Psoas muscle (tissue), 8 donors: ENCODE results near the gene ID1. TPM values are rescaled to one million over a fixed set of nuclear protein-coding genes. Genes with fewer than 3 reads are reported as not detected.
"Not testable (repeated sequence)": the region's sequence is repeated elsewhere in the genome, so short reads cannot be mapped to it uniquely, and the experiment has no call there.

ENCODE experiments used
- ATAC-seq, 4 donors: fragments of 200-7000 bp; cut with Tn5 transposase; one replicate each; pipeline ENCODE4 v1.9.1; 2020; ENCODE audit warnings: moderate library complexity in 3 of 4, mild to moderate bottlenecking in 2 of 4
- DNase-seq, 2 donors: peaks; one replicate each; pipeline ENCODE4 v3.0.0-alpha.2; 2020
- H3K27ac ChIP-seq: fragments of 200-600 bp; one replicate; pipeline ENCODE4 v1.8.0; 2022
- H3K27me3 ChIP-seq, 3 donors: fragments of 200-600 bp in 1 of 3; one replicate each; pipeline versions ENCODE4 v1.6.1 to v1.8.0; 2013 to 2022; ENCODE audit warnings: low read length in 2 of 3, mild to moderate bottlenecking in 2 of 3, moderate library complexity in 1 of 3; ENCODE audit not compliant: insufficient read depth in 3 of 3
- H3K36me3 ChIP-seq, 2 donors: fragments of 200-600 bp in 1 of 2; one replicate each; pipeline versions ENCODE4 v1.6.1 to v1.8.0; 2013 to 2022; ENCODE audit warnings: low read depth in 1 of 2, mild to moderate bottlenecking in 1 of 2, moderate library complexity in 1 of 2; ENCODE audit not compliant: insufficient read depth in 1 of 2
- H3K4me1 ChIP-seq: fragments of 200-600 bp; one replicate; pipeline ENCODE4 v1.8.0; 2022
- H3K4me3 ChIP-seq: fragments of 200-600 bp; one replicate; pipeline ENCODE4 v1.8.0; 2022; ENCODE audit warnings: mild to moderate bottlenecking
- H3K9me3 ChIP-seq: fragments of 200-600 bp; one replicate; pipeline ENCODE4 v1.8.0; 2022
- WGBS, 3 donors: extraction: QIAGEN DNeasy Blood & Tissue Kit; methylation state at CpG; one replicate each; pipeline versions ENCODE4 v1.1.6 to v1.1.7; 2013; 5-methylcytosine and 5-hydroxymethylcytosine counted together
- intact Hi-C, 2 donors: fragments of 100-400 bp; cut with DNase I; formaldehyde crosslinking; loops; one replicate each; pipeline versions ENCODE4 v1.11.0 to v1.14.2; 2022
- polyA plus RNA-seq, 3 donors: library from polyadenylated mRNA; stranded (reverse); fragments of 200-250 nt; gene quantifications; one replicate each; pipeline ENCODE4 v1.2.3, GENCODE V29; 2013
- total RNA-seq, 4 donors: library from RNA; stranded (reverse); fragmentation: NEBNext Ultra II Directional in 2 of 4; extraction: Animal tissue kit (Norgen Biotek cat#: 25700) in 2 of 4; gene quantifications; one replicate each; pipeline versions ENCODE4 v1.2.1 to v1.2.4, GENCODE V29; 2021 to 2023
- TF ChIP-seq, protein P1 (sequence below): fragments of 200-600 bp; IDR thresholded peaks from one replicate; pipeline ENCODE4 v1.8.0; 2022; ENCODE audit warnings: antibody characterized with exemption
- donor health status: healthy with polysubstance abuse.
- donor health status: DM: no; HTN: no; CAD: no; lungs with moderate emphysema.
- donor health status: Bipolar disorder and iron deficiency.
- donor health status: healthy.
- donor health status: DM: yes; HTN: yes; CAD: no.
- donor health status: DM: no; HTN: no; CAD: no.
- donor health status: DM: no; HTN: no; CAD: no.
- donor health status: DM: yes; HTN: yes; CAD: no.

ID1 gene
- total and polyA plus RNA-seq, 7 donors = 25.1 to 574 (median 80.6) TPM

DNA sequence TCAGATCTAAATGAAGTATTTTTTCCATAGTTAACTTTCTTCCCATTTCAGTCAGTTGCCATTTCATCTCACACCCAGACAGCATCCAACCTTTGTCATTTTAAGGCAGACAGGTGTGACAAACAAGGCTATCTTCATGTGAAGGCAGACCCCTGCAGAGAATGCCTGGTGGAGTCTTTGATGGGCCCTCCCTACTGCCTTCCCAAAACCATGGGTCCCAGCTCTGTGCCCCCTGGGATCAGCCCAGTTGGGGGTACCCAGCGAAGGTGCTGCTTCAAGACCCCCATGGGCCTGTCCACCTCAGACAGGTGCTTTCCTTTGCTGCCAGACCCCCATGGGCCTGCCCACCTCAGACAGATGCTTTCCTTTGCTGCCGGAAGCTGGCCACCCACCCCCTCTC, 28.3 kb upstream of the ID1 start:
- H3K4me3 ChIP-seq = no peak overlapping the region
- ATAC-seq (no peak), DNase-seq (no peak)
- H3K36me3 ChIP-seq = no peaks in the 10 kb centered on the region
- no peaks in the 10 kb centered on the region for H3K9me3 ChIP-seq
- 65 to 93% (median 90%) methylated on average over 2 of the region's 2 CpGs for WGBS, 3 donors
- no peaks in the 10 kb centered on the region for H3K27me3 ChIP-seq
- intact Hi-C loops = loop anchor here in 1 of 2 donors (10.0 kb wide), 1 partner anchor 138 kb away; no protein-coding TSS in a partner anchor
- TF ChIP-seq, protein P1, sequence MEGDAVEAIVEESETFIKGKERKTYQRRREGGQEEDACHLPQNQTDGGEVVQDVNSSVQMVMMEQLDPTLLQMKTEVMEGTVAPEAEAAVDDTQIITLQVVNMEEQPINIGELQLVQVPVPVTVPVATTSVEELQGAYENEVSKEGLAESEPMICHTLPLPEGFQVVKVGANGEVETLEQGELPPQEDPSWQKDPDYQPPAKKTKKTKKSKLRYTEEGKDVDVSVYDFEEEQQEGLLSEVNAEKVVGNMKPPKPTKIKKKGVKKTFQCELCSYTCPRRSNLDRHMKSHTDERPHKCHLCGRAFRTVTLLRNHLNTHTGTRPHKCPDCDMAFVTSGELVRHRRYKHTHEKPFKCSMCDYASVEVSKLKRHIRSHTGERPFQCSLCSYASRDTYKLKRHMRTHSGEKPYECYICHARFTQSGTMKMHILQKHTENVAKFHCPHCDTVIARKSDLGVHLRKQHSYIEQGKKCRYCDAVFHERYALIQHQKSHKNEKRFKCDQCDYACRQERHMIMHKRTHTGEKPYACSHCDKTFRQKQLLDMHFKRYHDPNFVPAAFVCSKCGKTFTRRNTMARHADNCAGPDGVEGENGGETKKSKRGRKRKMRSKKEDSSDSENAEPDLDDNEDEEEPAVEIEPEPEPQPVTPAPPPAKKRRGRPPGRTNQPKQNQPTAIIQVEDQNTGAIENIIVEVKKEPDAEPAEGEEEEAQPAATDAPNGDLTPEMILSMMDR = no peak
- H3K4me1 ChIP-seq = peaks cover 14% of the 10 kb centered on the region
- no peak overlapping the region for H3K27ac ChIP-seq

- no peaks in the 10 kb centered on the region for H3K9me3 ChIP-seq
- DNase-seq (no peak), ATAC-seq (no peak)
- intact Hi-C loops = loop anchor here in 1 of 2 donors (10.0 kb wide), 1 partner anchor 138 kb away; no protein-coding TSS in a partner anchor
- peaks cover 10% of the 10 kb centered on the region for H3K4me1 ChIP-seq
- H3K27ac ChIP-seq = no peak overlapping the region
- no peaks in the 10 kb centered on the region for H3K27me3 ChIP-seq
- H3K4me3 ChIP-seq = no peak overlapping the region
- TF ChIP-seq, protein P1 = no peak
- H3K36me3 ChIP-seq = no peaks in the 10 kb centered on the region
- 84 to 91% (median 86%) methylated on average over 9 of the region's 9 CpGs for WGBS, 3 donors
Observed at GRCh38 chr20:31577194-31577593, 27.9 kb upstream of the ID1 start.

DNA sequence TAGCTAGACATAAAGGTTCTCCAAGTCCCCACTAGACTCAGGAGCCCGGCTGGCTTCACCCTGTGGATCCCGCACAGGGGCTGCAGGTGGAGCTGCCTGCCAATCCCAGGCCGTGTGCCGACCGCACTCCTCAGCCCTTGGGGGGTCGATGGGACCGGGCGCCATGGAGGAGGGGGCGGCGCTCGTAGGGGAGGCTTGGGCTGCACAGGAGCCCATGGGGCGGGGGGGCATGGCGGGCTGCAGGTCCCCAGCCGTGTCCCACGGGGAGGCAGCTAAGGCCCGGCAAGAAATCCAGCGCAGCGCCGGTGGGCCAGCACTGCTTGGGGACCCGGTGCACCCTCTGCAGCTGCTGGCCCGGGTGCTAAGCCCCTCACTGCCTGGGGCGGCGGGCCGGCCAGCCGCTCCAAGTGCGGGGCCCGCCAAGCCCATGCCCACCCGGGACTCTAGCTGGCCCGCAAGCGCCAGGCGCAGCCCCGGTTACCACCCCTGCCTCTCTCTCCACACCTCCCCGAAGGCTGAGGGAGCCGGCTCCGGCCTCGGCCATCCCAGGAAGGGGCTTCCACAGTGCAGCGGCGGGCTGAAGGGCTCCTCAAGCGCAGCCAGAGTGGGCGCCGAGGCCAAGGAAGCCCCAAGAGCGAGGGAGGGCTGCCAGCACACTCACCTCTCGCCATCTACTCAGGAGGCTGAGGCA, 26.5 kb upstream of the ID1 start:
- whole genome bisulfite sequencing, 3 donors = 90 to 95% (median 94%) methylated on average over 19 to 43 of the region's 43 CpGs
- H3K27me3 ChIP-seq = no peaks in the 10 kb centered on the region
- H3K9me3 ChIP-seq = no peaks in the 10 kb centered on the region
- H3K27ac ChIP-seq = no peak overlapping the region
- H3K36me3 ChIP-seq = no peaks in the 10 kb centered on the region
- H3K4me1 ChIP-seq = peaks cover 6% of the 10 kb centered on the region
- TF ChIP-seq, protein P1 = no peak
- ATAC-seq = no peak
- DNase-seq = no peak
- intact Hi-C loops = loop anchor here in 1 of 2 donors (10.0 kb wide), 1 partner anchor 136 kb away; no protein-coding TSS in a partner anchor
- no peak overlapping the region for H3K4me3 ChIP-seq

DNA sequence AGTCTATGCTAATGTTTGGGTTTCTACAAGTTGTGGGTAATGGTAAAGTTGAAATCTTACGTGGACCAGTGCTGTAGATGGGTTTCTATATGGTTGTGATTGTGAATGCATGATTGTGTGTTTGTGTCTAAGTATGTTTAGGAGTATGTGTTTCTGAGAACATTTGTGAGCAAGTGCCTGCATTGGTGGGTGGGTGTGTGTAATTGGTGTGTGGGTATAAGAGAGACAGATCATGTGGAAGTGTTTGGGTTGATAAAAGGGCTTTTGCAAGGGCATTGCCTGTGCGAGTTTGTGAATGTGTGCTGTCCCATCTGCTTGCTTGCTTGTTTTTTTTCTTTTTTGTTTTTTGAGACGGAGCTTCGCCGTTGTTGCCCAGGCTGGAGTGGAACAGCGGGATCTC, 25.8 kb upstream of the ID1 start:
- H3K27ac ChIP-seq = no peak overlapping the region
- TF ChIP-seq, protein P1 = no peak
- DNase-seq (no peak), ATAC-seq (no peak)
- no peak overlapping the region for H3K4me3 ChIP-seq
- no peaks in the 10 kb centered on the region for H3K36me3 ChIP-seq
- 94 to 99% (median 97%) methylated on average over 6 of the region's 6 CpGs for WGBS, 3 donors
- no peaks in the 10 kb centered on the region for H3K4me1 ChIP-seq
- H3K9me3 ChIP-seq = no peaks in the 10 kb centered on the region
- no peaks in the 10 kb centered on the region for H3K27me3 ChIP-seq
- intact Hi-C loops = loop anchor here in 1 of 2 donors (10.0 kb wide), 1 partner anchor 136 kb away; no protein-coding TSS in a partner anchor

DNA sequence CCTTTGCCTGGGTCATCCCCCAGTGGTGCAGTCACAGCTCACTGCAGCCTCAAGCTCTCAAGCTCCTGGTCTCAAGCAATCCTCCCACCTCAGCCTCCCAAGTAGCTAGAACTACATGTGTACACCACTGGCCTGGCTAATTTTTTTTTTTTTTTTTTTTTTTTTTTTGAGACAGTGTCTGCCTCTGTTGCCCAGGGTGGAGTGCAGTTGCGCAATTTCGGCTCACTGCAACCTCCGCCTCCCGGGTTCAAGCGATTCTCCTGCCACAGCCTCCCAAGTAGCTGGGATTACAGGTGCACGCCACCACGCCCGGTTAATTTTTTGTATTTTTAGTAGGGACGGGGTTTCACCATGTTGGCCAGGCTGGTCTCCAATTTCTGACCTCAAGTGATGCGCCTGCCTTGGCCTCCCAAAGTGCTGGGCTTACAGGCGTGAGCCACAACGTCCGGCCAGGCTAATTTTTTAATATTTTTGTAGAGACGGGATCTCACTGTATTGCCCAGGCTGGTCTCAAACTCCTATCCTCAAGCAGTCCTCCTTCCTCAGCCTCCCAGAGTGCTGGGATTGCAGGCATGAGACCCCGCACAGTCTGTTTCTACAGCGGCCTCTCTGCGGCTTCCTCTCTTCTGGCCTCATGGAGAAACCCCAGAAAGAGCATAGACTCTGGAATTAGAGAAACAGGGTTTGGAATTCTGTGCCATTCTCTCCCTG, 25.0 kb upstream of the ID1 start:
- not testable (repeated sequence) for H3K9me3 ChIP-seq, H3K4me3 ChIP-seq, H3K36me3 ChIP-seq, H3K27ac ChIP-seq, DNase-seq, H3K4me1 ChIP-seq, ATAC-seq, H3K27me3 ChIP-seq
- intact Hi-C loops = loop anchor here (5.0 to 10.0 kb wide), 2 partner anchors 135 to 1792 kb away; no protein-coding TSS in a partner anchor
- WGBS, 3 donors = 95 to 96% (median 96%) methylated on average over 17 of the region's 17 CpGs
